Fibroblast of the aortic adventitia (primary cell): Measurements from ENCODE around the gene FAM241A. TPM values are rescaled to one million over a fixed set of nuclear protein-coding genes. Genes with fewer than 3 reads are reported as not detected.

Experiments
- DNase-seq: peaks from one replicate; pipeline ENCODE4 v3.0.0-alpha.2; 2010; ENCODE audit warnings: low read depth
- H3K4me3 ChIP-seq: 2 replicates; pipeline ENCODE4 v1.5.1; 2011; ENCODE audit warnings: low read depth, mild to moderate bottlenecking, control low read depth, low read length, moderate library complexity
- total RNA-seq: library from RNA; depleted of rRNA; stranded (reverse); fragments of >200 nt; gene quantifications from 2 replicates; pipeline ENCODE4 v1.2.3, GENCODE V29; 2012; ENCODE audit warnings: low replicate concordance
- TF ChIP-seq, protein P1 (sequence below): IDR thresholded peaks from 2 replicates; pipeline ENCODE4 v1.5.1; 2011; ENCODE audit warnings: mild to moderate bottlenecking, low read length, control low read depth, inconsistent platforms; ENCODE audit not compliant: insufficient read depth

Gene FAM241A
- total RNA-seq, 1 donor, result 5.1 TPM

DNA sequence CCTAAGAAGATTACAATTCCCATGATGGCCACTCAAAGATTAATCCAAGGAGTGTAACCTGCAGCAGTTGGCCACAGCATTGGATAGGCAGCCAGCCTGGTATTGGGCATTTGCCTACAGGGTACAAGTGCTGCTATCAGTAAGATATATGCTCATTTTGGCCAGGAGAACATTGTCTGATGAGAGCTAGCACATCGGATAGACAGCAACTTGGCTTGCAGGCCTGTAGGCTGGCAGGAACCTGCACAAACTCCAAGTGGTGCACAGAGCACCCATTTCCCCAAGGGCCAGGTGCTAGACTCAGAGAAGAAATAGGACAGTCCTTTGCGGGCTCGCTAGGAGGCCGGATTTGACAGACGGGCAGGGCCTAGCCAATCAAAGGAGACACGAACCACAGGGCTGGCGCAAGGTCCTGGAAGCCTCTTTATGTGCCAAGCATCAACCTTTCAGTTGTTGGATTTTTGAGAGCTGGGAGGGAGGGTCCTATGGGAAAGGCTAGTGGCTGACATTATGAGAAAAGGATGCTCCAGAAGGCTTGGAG lies 74.6 kb downstream of the FAM241A start:
- DNase-seq, result no peak
- no peak overlapping the region for H3K4me3 ChIP-seq
- TF ChIP-seq, protein P1, sequence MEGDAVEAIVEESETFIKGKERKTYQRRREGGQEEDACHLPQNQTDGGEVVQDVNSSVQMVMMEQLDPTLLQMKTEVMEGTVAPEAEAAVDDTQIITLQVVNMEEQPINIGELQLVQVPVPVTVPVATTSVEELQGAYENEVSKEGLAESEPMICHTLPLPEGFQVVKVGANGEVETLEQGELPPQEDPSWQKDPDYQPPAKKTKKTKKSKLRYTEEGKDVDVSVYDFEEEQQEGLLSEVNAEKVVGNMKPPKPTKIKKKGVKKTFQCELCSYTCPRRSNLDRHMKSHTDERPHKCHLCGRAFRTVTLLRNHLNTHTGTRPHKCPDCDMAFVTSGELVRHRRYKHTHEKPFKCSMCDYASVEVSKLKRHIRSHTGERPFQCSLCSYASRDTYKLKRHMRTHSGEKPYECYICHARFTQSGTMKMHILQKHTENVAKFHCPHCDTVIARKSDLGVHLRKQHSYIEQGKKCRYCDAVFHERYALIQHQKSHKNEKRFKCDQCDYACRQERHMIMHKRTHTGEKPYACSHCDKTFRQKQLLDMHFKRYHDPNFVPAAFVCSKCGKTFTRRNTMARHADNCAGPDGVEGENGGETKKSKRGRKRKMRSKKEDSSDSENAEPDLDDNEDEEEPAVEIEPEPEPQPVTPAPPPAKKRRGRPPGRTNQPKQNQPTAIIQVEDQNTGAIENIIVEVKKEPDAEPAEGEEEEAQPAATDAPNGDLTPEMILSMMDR, result no peak

DNA sequence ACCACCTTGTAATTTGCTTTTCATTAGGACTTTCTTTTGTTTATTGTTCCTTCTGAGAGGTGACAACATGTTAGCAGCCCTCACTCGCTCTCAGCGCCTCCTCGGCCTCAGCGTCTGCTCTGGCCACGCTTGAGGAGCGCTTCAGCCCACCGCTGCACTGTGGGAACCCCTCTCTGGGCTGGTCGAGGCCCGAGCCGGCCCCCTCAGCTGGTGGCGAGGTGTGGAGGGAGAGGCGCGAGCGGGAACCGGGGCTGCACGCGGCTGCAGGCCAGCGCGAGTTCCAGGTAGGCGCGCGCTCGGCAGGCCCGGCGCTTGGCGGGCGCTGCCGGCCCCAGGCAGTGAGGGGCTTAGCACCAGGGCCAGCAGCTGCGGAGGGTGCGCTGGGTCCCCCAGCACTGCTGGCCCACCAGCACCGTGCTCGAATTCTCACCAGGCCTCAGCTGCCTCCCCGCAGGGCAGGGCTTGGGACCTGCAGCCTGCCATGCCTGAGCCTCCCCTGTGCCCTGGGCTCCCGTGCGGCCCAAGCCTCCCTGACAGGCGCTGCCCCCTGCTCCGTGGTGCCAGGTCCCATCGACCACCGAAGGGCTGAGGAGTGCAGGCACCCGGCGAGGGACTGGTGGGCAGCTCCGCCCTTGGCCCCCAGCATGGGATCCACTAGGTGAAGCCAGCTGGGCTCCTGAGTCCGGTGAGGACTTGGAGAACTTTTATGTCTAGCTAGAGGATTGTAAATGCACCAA lies 77.1 kb downstream of the FAM241A start:
- DNase-seq, result no peak
- H3K4me3 ChIP-seq, result no peak overlapping the region
- TF ChIP-seq, protein P1, result no peak

DNA sequence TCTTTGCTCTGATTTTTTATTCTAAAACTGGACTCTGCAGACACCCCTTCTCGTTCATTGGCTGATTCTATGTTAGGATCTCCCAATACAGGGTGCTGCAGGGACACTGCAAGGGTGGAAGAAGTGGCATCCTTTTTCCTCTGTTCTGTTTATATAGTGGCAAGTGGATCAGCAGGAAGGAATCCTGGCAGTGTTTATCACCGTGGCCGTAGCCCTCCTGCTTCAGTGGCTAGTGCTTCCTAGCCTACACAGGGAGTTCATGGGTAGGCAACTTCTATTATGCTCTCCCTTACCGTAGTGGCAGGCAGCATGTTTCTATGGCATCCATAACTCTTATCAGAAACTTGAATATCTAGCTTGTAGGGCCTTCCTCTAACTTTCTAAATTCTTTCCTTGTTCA lies 79.9 kb downstream of the FAM241A start:
- TF ChIP-seq, protein P1, result no peak
- no peak for DNase-seq
- no peak overlapping the region for H3K4me3 ChIP-seq

DNA sequence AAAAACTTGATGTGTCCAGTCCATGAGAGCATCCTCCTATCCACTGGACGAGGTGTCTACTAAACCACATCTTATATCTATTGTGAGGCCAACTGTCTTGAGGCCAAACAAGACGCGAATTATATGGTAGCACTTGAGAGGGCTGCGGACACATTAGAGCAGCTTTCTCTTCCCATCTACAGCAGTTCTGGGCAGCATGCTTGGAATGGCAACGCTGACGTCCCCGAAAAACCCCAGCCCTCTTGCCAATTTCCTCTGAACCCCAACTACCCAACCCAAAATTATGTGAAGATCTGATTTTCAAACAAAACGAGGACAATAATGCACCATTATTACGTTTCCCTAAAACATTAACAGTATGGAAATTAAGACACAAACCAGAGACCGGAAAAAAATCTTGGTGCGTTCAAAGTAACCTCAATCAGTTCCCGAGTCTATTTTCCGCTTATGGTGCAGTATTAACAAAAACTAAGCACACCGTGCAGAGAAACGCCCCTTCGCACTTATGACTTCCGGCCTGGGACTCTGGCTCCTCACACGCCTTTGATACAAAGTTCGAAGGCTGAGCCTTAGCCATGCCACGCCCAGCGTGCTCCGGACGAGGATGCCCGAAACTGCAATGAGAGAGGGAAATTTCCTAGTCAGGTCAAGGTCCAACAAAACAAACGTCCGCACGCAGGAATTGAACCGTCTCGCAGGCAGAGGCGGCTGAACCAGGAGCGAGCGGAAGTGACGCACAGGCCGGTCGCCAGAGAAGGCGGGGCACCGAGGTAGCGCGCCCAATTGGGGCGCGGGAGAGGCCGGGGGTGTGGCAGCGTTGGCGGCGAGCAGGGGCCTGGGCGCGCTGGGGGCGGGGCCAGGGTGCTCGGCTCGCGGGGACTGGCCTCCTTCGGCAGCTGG lies 85.9 kb downstream of the FAM241A start:
- TF ChIP-seq, protein P1, result no peak
- DNase-seq, result peak; percentile 97

DNA sequence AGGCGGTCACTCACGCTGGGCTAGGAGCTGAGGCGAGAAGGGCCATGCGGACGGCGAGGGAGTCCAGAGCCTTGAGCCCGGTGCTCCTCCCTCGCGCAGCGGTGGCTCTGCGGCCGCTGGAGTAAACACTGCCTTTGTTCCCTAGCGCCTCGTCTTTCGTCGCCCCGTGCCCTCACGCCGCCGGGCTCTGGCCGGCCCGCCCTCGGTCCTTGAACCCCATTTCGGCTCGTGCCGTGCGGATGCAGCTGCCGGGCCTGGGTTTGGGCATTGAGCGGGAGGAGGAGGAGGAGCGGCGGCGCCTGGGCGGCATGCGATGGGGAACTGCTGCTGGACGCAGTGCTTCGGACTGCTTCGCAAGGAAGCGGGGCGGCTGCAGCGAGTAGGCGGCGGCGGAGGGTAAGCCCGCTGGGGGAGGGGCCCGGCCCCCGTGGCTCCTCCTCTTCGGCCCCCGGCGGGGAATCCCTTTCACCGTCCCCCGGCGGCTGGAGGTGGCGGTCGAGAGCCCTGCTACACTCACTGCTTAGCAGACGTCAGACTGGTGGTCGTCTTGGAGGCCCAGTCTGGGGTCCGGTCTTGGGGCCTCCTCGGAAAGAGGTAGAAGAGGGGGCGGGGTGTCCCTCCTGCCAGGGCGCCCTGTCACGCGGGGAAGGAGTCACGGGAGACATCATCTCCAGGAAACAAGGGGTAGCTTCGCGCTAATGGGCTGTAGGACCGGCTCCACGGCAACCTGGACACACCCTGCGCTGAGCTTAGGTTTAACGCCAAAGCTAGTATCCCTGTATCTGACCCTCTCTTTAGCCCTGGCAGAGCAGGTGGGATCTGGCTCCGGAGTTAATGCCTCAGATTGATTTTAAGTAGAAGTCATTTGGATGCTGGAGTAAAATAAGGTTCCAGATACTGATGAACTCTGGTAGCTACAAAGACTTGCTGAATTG lies 86.8 kb downstream of the FAM241A start, which contains the start of gene AP1AR:
Gene AP1AR (plus strand): TSS at position 9 of the 935 bp plus-strand sequence. CDS start 305 bp downstream, at position 314.
- peak within 1 kb of the TSS; percentile 97 for H3K4me3 ChIP-seq
- peak; percentile 61 for DNase-seq
- TF ChIP-seq, protein P1, result peak; percentile 61

More for the DNA sequence above, 85.9 kb downstream of the FAM241A start:
- H3K4me3 ChIP-seq, result peak overlapping the region; percentile 97
